Natural killer cell (primary cell): Measurements from ENCODE around the gene ZFTA. TPM values are rescaled to one million over a fixed set of nuclear protein-coding genes. Genes with fewer than 3 reads are reported as not detected.
"Not testable (repeated sequence)": the region's sequence is repeated elsewhere in the genome, so short reads cannot be mapped to it uniquely, and the experiment has no call there.

Experiments
- ATAC-seq, 3 donors: fragments of 150-1000 bp in 2 of 3; fragments of 200-7000 bp in 1 of 3; cut with Tn5 transposase; 1 replicate in 1 of 3; 2 replicates in 2 of 3; pipeline ENCODE4 v1.10.0; 2021; ENCODE audit warnings: mild to moderate bottlenecking in 2 of 3, moderate library complexity in 2 of 3
- DNase-seq, 2 donors: peaks; one replicate each; pipeline versions ENCODE4 v3.0.0 to v3.0.0-alpha.2; 2013 to 2021; ENCODE audit warnings: mixed read lengths in 1 of 2
- H3K27ac ChIP-seq: one replicate; pipeline ENCODE4 v1.5.1; 2013; ENCODE audit warnings: mild to moderate bottlenecking, low read length
- H3K27me3 ChIP-seq: one replicate; pipeline ENCODE4 v1.6.1; 2013; ENCODE audit warnings: low read length; ENCODE audit not compliant: control insufficient read depth, insufficient read depth
- H3K36me3 ChIP-seq: one replicate; pipeline ENCODE4 v1.6.1; 2013; ENCODE audit warnings: low read length; ENCODE audit not compliant: control insufficient read depth, insufficient read depth
- H3K4me1 ChIP-seq: one replicate; pipeline ENCODE4 v1.6.1; 2013; ENCODE audit warnings: low read length; ENCODE audit not compliant: control insufficient read depth, insufficient read depth
- H3K4me3 ChIP-seq: one replicate; pipeline ENCODE4 v1.5.1; 2013; ENCODE audit warnings: low read length
- H3K9me3 ChIP-seq: one replicate; pipeline ENCODE4 v1.6.1; 2013; ENCODE audit warnings: low read length; ENCODE audit not compliant: control insufficient read depth, insufficient read depth
- H3K27ac Mint-ChIP-seq, 2 donors: one replicate each; pipeline ENCODE4 v1.8.0; 2022; ENCODE audit warnings: mild to moderate bottlenecking in 2 of 2, mixed read lengths in 2 of 2, moderate library complexity in 1 of 2
- H3K27me3 Mint-ChIP-seq, 2 donors: one replicate each; pipeline ENCODE4 v1.8.0; 2022; ENCODE audit warnings: low read depth in 2 of 2, mixed read lengths in 2 of 2
- H3K36me3 Mint-ChIP-seq: one replicate; pipeline ENCODE4 v1.8.0; 2022; ENCODE audit warnings: mixed read lengths
- H3K4me1 Mint-ChIP-seq, 2 donors: one replicate each; pipeline ENCODE4 v1.8.0; 2022; ENCODE audit warnings: mixed read lengths in 2 of 2
- H3K4me3 Mint-ChIP-seq: one replicate; pipeline ENCODE4 v1.8.0; 2022; ENCODE audit warnings: mild to moderate bottlenecking, moderate library complexity, mixed read lengths
- H3K9me3 Mint-ChIP-seq, 2 donors: one replicate each; pipeline ENCODE4 v1.8.0; 2022; ENCODE audit warnings: mixed read lengths in 2 of 2
- WGBS: methylation state at CpG from one replicate; pipeline ENCODE4 v1.1.7; 2013; ENCODE audit warnings: missing lambda C conversion rate; ENCODE audit not compliant: insufficient coverage; 5-methylcytosine and 5-hydroxymethylcytosine counted together
- intact Hi-C: fragments of 100-400 bp; cut with micrococcal nuclease; formaldehyde crosslinking; loops from one replicate; pipeline ENCODE4 v1.14.2; 2022
- total RNA-seq, 4 donors: library from RNA; stranded (reverse); fragments of 120-200 nt in 1 of 4; gene quantifications; one replicate each; pipeline versions ENCODE4 v1.2.3 to v1.2.4, GENCODE V29; 2013 to 2022
- TF ChIP-seq, protein P1 (sequence below): fragments of 200-600 bp; IDR thresholded peaks from one replicate; pipeline ENCODE4 v1.8.0; 2022; ENCODE audit warnings: antibody characterized with exemption

ZFTA gene
- total RNA-seq, 3 donors from 2014 or later (not counting 1 experiment from before 2014, with no cell fraction given), result 3.7 to 5.3 (median 4.8) TPM

GRCh38 chr11:63813035-63813562 is 44.5 kb upstream of the ZFTA start, which contains the start of gene SPINDOC:
TSS of gene SPINDOC (plus strand) at chr11:63813456. CDS start at chr11:63813687, 231 bp downstream.
- peak within 1 kb of the TSS; percentile 11 for H3K27ac ChIP-seq

GRCh38 chr11:63811522-63811921 is 42.9 kb upstream of the ZFTA start:
- H3K4me1 ChIP-seq, result peaks cover 17% of the 10 kb centered on the region
- 95% methylated on average over 3 of the region's 3 CpGs for WGBS
- no peaks in the 10 kb centered on the region for H3K36me3 ChIP-seq
- H3K36me3 Mint-ChIP-seq, result no peaks in the 10 kb centered on the region
- peak overlapping the region; percentile 75 for H3K4me3 Mint-ChIP-seq
- peaks cover 16 to 29% of the 10 kb centered on the region in 2 donors for H3K4me1 Mint-ChIP-seq
- no peak overlapping the region for H3K27ac ChIP-seq
- ATAC-seq, result no peak
- no peaks in the 10 kb centered on the region for H3K9me3 ChIP-seq
- H3K27me3 ChIP-seq, result no peaks in the 10 kb centered on the region
- no peak for DNase-seq
- intact Hi-C loops, result no loop called here
- H3K9me3 Mint-ChIP-seq, result no peaks in the 10 kb centered on the region
- TF ChIP-seq, protein P1, sequence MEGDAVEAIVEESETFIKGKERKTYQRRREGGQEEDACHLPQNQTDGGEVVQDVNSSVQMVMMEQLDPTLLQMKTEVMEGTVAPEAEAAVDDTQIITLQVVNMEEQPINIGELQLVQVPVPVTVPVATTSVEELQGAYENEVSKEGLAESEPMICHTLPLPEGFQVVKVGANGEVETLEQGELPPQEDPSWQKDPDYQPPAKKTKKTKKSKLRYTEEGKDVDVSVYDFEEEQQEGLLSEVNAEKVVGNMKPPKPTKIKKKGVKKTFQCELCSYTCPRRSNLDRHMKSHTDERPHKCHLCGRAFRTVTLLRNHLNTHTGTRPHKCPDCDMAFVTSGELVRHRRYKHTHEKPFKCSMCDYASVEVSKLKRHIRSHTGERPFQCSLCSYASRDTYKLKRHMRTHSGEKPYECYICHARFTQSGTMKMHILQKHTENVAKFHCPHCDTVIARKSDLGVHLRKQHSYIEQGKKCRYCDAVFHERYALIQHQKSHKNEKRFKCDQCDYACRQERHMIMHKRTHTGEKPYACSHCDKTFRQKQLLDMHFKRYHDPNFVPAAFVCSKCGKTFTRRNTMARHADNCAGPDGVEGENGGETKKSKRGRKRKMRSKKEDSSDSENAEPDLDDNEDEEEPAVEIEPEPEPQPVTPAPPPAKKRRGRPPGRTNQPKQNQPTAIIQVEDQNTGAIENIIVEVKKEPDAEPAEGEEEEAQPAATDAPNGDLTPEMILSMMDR, result no peak
- H3K27ac Mint-ChIP-seq, result no peak overlapping the region
- no peak overlapping the region for H3K4me3 ChIP-seq
- no peaks in the 10 kb centered on the region for H3K27me3 Mint-ChIP-seq

More at GRCh38 chr11:63813035-63813562, 44.5 kb upstream of the ZFTA start, which contains the start of gene SPINDOC:
- Mint-ChIP-seq H3K4me1 (peaks cover 16 to 36% of the 10 kb centered on the region in 2 donors), H3K27me3 (no peaks in the 10 kb centered on the region), H3K27ac (peak within 1 kb of the TSS in 1 of 2 donors; percentile 63), H3K4me3 (peak within 1 kb of the TSS; percentile 85), H3K36me3 (no peaks in the 10 kb centered on the region), H3K9me3 (no peaks in the 10 kb centered on the region)
- peak; percentile 73 to 80 for DNase-seq
- TF ChIP-seq, protein P1, result no peak
- ATAC-seq, result peak; percentile 93 to 96 (median 94)
- Histone ChIP-seq H3K4me3 (peak within 1 kb of the TSS; percentile 87), H3K36me3 (peaks cover 4% of the 10 kb centered on the region), H3K27me3 (no peaks in the 10 kb centered on the region), H3K4me1 (peaks cover 17% of the 10 kb centered on the region), H3K9me3 (no peaks in the 10 kb centered on the region)
- under 1% methylated on average over 65 of the region's 65 CpGs for WGBS
- intact Hi-C loops, result no loop called here

GRCh38 chr11:63810383-63810782 is 41.8 kb upstream of the ZFTA start:
- H3K27me3 ChIP-seq, H3K4me3 Mint-ChIP-seq, H3K9me3 Mint-ChIP-seq, H3K27me3 Mint-ChIP-seq, H3K36me3 ChIP-seq, H3K27ac ChIP-seq, DNase-seq, H3K27ac Mint-ChIP-seq, ATAC-seq, H3K9me3 ChIP-seq, H3K4me3 ChIP-seq, H3K36me3 Mint-ChIP-seq, intact Hi-C loops: not testable (repeated sequence)
- H3K4me1 ChIP-seq, result peaks cover 17% of the 10 kb centered on the region
- 95% methylated on average over 6 of the region's 11 CpGs for WGBS
- H3K4me1 Mint-ChIP-seq, result peaks cover 14 to 18% of the 10 kb centered on the region in 2 donors

DNA sequence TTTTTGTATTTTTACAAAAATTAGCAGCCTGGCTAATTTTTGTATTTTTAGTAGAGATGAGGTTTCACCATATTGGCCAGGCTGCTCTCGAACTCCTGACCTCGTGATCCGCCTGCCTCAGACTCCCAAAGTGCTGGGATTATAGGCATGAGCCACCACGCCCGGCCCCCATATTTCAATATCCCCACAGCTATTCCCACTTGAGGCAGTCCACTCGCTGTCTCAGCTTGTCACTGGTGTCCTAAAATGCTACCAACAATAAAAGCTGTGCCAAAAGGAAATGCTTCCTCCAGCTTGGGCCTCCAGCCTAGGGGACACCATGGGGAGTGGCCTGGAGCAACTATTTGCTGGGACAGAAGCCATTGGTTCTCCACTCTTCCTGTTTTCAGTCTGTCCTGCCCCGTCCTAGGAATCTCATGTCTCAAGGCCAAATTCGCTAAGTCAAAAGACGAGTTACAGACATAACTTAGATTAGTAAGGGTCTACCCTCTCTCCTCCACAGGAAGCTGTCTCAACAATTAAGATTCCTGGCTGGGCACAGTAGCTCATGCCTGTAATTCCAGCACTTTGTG is 37.4 kb upstream of the ZFTA start:
- Mint-ChIP-seq H3K27me3 (peaks cover under 1 to 1% of the 10 kb centered on the region in 2 donors), H3K9me3 (no peaks in the 10 kb centered on the region), H3K4me1 (no peaks in the 10 kb centered on the region), H3K36me3 (no peaks in the 10 kb centered on the region), H3K27ac (no peak overlapping the region), H3K4me3 (no peak overlapping the region)
- intact Hi-C loops, result no loop called here
- no peaks in the 10 kb centered on the region for H3K9me3 ChIP-seq
- no peaks in the 10 kb centered on the region for H3K36me3 ChIP-seq
- no peaks in the 10 kb centered on the region for H3K27me3 ChIP-seq
- TF ChIP-seq, protein P1, result no peak
- no peak overlapping the region for H3K27ac ChIP-seq
- DNase-seq, result no peak
- H3K4me1 ChIP-seq, result no peaks in the 10 kb centered on the region
- 95% methylated on average over 8 of the region's 9 CpGs for WGBS
- H3K4me3 ChIP-seq, result no peak overlapping the region
- ATAC-seq, result no peak
